Endothelial cell of umbilical vein (primary cell): ENCODE data around the gene PCSK6. TPM values are rescaled to one million over a fixed set of nuclear protein-coding genes. Genes with fewer than 3 reads are reported as not detected.

Experiments
- BruUV-seq: library from RNA; stranded (reverse); fragments of 400-500 nt; replicated peaks from 2 replicates; lab custom pipeline; 2021; lab: Mats Ljungman, UMichigan
- CTCF ChIA-PET: fragments of 300-600, 350-600 bp; sonication (Branson Sonifier 250); formaldehyde crosslinking; loops from one replicate; lab custom pipeline; 2021; ENCODE audit warnings: antibody characterized with exemption, inconsistent platforms; lab: Charles Lee
- POLR2A ChIA-PET: fragments of 300-600, 350-600 bp; sonication (Branson Sonifier 250); formaldehyde crosslinking; loops from one replicate; lab custom pipeline; 2021; ENCODE audit warnings: antibody characterized with exemption, inconsistent platforms; lab: Charles Lee
- DNase-seq: peaks from one replicate; pipeline ENCODE4 v3.0.0-alpha.2; 2011; ENCODE audit warnings: low read depth, low spot score
- FAIRE-seq: peaks from 2 replicates; lab custom pipeline; 2011; peaks lifted over from hg19 to GRCh38; lab: Jason Lieb, UNC
- H2AFZ ChIP-seq: 2 replicates; pipeline ENCODE4 v1.6.0; 2012; ENCODE audit warnings: low read depth, low read length, control low read depth, inconsistent platforms
- H3K27ac ChIP-seq: 2 replicates; pipeline ENCODE4 v1.5.1; 2011; ENCODE audit warnings: low read depth, mild to moderate bottlenecking, control low read depth, low read length, moderate library complexity; ENCODE audit not compliant: insufficient read depth
- H3K27me3 ChIP-seq, 2 experiments: 2 replicates each; pipeline versions ENCODE4 v1.6.0 to v1.6.1; 2011; ENCODE audit warnings: low read length in 2 of 2, mixed read lengths in 1 of 2; ENCODE audit not compliant: control insufficient read depth in 2 of 2, insufficient read depth in 2 of 2
- H3K36me3 ChIP-seq, 2 experiments: 2 replicates in 1 of 2; 3 replicates in 1 of 2; pipeline ENCODE4 v1.5.1; 2011; ENCODE audit warnings: low read length in 2 of 2, mild to moderate bottlenecking in 1 of 2, moderate library complexity in 1 of 2; ENCODE audit not compliant: control insufficient read depth in 2 of 2, insufficient read depth in 2 of 2; ENCODE audit errors: extremely low read depth in 1 of 2
- H3K4me1 ChIP-seq: 3 replicates; pipeline ENCODE4 v1.5.1; 2011; ENCODE audit warnings: mild to moderate bottlenecking, low read length; ENCODE audit not compliant: control insufficient read depth, insufficient read depth; ENCODE audit errors: extremely low read depth
- H3K4me2 ChIP-seq: 2 replicates; pipeline ENCODE4 v1.6.1; 2011; ENCODE audit warnings: low read length, control low read depth, mixed read lengths; ENCODE audit not compliant: insufficient read depth
- H3K4me3 ChIP-seq, 3 experiments: fragments of 200-600 bp in 1 of 3; sonication (generic), shearing (Covaris generic) in 1 of 3; replicated peaks in 1 of 3; 2 replicates each; pipeline ENCODE4 v1.5.1; 2011 to 2016; ENCODE audit warnings: control low read depth in 3 of 3, low read length in 3 of 3, mild to moderate bottlenecking in 2 of 3, inconsistent platforms in 1 of 3, low read depth in 1 of 3, moderate library complexity in 1 of 3; ENCODE audit not compliant: insufficient read depth in 1 of 3
- H3K79me2 ChIP-seq: 2 replicates; pipeline ENCODE4 v1.6.0; 2012; ENCODE audit warnings: low read length, inconsistent platforms; ENCODE audit not compliant: control insufficient read depth, insufficient read depth
- H3K9ac ChIP-seq: replicated peaks from 2 replicates; pipeline ENCODE3; 2011; ENCODE audit warnings: low read length, control low read depth; ENCODE audit not compliant: insufficient read depth; ENCODE audit errors: extremely low read depth
- H3K9me1 ChIP-seq: replicated peaks from 3 replicates; pipeline ENCODE4 v1.6.0; 2011; ENCODE audit warnings: mild to moderate bottlenecking, low read length; ENCODE audit not compliant: control insufficient read depth, insufficient read depth; ENCODE audit errors: extremely low read depth
- H3K9me3 ChIP-seq: replicated peaks from 2 replicates; pipeline ENCODE4 v1.5.1; 2012; ENCODE audit warnings: low read length, inconsistent platforms; ENCODE audit not compliant: control insufficient read depth, insufficient read depth
- H4K20me1 ChIP-seq: replicated peaks from 2 replicates; pipeline ENCODE3; 2011; ENCODE audit warnings: mild to moderate bottlenecking, low read length; ENCODE audit not compliant: control insufficient read depth, insufficient read depth; ENCODE audit errors: extremely low read depth
- EZH2 ChIP-seq: IDR thresholded peaks from 2 replicates; pipeline ENCODE4 v1.6.1; 2012; ENCODE audit warnings: borderline replicate concordance, low read depth, mild to moderate bottlenecking, moderate library complexity, low read length, inconsistent platforms; ENCODE audit not compliant: severe bottlenecking
- FOS ChIP-seq: IDR thresholded peaks from 2 replicates; pipeline ENCODE4 v1.6.1; 2011; ENCODE audit warnings: mild to moderate bottlenecking, low read length, moderate library complexity, borderline replicate concordance; ENCODE audit not compliant: insufficient read depth
- GATA2 ChIP-seq: IDR thresholded peaks from 2 replicates; pipeline ENCODE4 v1.7.0; 2011; ENCODE audit warnings: low read depth, mild to moderate bottlenecking, moderate library complexity, mixed read lengths, low read length; ENCODE audit not compliant: insufficient read length, insufficient read depth
- JUN ChIP-seq: IDR thresholded peaks from 2 replicates; pipeline ENCODE4 v1.6.1; 2011; ENCODE audit warnings: borderline replicate concordance, low read depth; ENCODE audit not compliant: insufficient read length, insufficient read depth
- MYC ChIP-seq: IDR thresholded peaks from one replicate; pipeline ENCODE4 v1.6.1; 2011; ENCODE audit warnings: mild to moderate bottlenecking, low read depth, low read length
- POLR2A ChIP-seq: IDR thresholded peaks from 2 replicates; pipeline ENCODE4 v1.6.1; 2012; ENCODE audit warnings: low read depth, mild to moderate bottlenecking, control low read depth, low read length
- POLR2AphosphoS5 ChIP-seq: IDR thresholded peaks from 2 replicates; pipeline ENCODE4 v1.6.1; 2012; ENCODE audit warnings: low read depth, mild to moderate bottlenecking, control low read depth, low read length, moderate library complexity; ENCODE audit not compliant: insufficient read depth
- dilution Hi-C: fragments of 300-500 bp; cut with MboI; formaldehyde crosslinking; loops from one replicate; pipeline ENCODE4 v1.15.0; 2019; ENCODE audit warnings: low sequenced_read_pairs; ENCODE audit not compliant: extremely low pct_ligation_motif_present
- intact Hi-C: fragments of 100-400 bp; cut with micrococcal nuclease; formaldehyde crosslinking; loops from one replicate; pipeline ENCODE4 v1.10.0; 2022
- polyA plus RNA-seq, 4 experiments: library from polyadenylated mRNA; depleted of rRNA in 3 of 4; stranded (reverse) in 3 of 4; unstranded in 1 of 4; fragments of >200 nt; gene quantifications; 2 replicates each; pipeline versions ENCODE4 v1.2.1 to v1.2.3, GENCODE V29; 2011 to 2012; ENCODE audit warnings: missing spikeins in 1 of 4
- total RNA-seq: library from RNA; stranded (reverse); gene quantifications from 2 replicates; pipeline ENCODE4 v1.2.3, GENCODE V29; 2021
- TF ChIP-seq, protein P1 (sequence below): IDR thresholded peaks from 2 replicates; pipeline ENCODE4 v1.6.1; 2011; ENCODE audit not compliant: insufficient read depth, insufficient read length
- TF ChIP-seq, protein P2 (sequence below), 2 donors: IDR thresholded peaks; 1 replicate in 1 of 2; 2 replicates in 1 of 2; pipeline ENCODE4 v1.5.1; 2011; ENCODE audit warnings: low read length in 2 of 2, mild to moderate bottlenecking in 2 of 2, moderate library complexity in 2 of 2, control low read depth in 1 of 2, inconsistent platforms in 1 of 2, low read depth in 1 of 2; ENCODE audit not compliant: insufficient read depth in 1 of 2; ENCODE audit errors: extremely low read depth in 1 of 2

PCSK6 gene
- total and polyA plus RNA-seq, 2 donors (not counting 3 experiments of a cell fraction or from before 2014, with no cell fraction given) = 0.18 to 0.69 TPM

DNA sequence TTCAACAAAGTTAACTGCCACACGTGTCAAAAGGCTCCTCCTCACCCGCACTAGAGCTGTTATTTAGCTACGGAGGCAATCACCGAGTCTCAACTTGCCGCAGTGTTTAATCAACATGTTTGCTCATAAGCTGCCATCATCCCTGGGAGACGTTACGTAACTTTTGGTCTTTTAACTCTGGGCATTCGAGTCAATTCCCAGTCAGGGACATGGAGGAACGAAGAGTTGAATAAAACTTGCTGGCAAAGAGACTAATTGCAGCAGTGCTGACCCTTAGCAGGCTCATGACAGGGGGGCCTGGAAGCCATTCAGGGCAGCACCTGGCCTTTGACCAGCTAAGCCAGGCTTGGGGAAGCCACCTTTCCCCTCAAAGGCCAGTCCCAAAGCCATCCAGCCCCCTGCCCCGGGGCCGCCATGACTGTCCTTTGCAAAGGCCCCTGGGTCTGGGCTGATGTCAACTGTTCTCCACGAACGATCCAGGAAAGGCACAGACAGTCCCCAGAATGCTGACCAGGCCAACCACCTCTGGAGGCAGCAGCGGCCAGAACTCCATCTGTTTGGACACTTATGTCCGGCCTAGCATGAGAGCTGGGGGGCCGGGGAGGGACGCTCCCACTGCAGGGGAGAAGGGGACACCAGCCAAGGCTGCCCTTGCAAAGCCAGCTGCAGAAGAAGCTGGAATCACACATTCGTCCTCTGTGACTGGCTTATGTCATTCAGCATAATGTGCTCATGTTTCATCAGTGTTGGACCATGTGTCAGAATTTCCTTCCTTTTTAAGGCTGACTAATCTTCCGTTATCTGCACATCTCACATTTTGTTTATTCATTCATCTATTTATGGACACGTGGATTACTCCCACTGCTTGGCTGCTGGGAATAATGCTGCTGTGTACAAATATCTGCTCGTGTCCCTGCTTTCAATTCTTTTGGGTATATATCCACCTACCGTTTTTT lies 43.7 kb downstream of the PCSK6 start:
- H2AFZ ChIP-seq = peak overlapping the region; percentile 42
- H3K9me1 ChIP-seq = no peaks in the 10 kb centered on the region
- ChIA-PET POLR2A (no interaction called here), CTCF (interaction anchor here (0.9 to 1.9 kb wide), 2 partner anchors 56 to 196 kb away, joined by 4 to 14 read pairs; no protein-coding TSS in a partner anchor)
- peaks cover 0 to 5% of the 10 kb centered on the region in 2 experiments for H3K27me3 ChIP-seq
- TSS peak; percentile 45 for BruUV-seq
- FAIRE-seq = peak; percentile 98
- peak overlapping the region; percentile 70 for H3K4me2 ChIP-seq
- peaks cover 18% of the 10 kb centered on the region for H3K4me1 ChIP-seq
- no peaks in the 10 kb centered on the region for H3K36me3 ChIP-seq
- peak overlapping the region; percentile 59 for H3K9ac ChIP-seq
- no peaks in the 10 kb centered on the region for H3K9me3 ChIP-seq
- peak; percentile 95 for TF ChIP-seq FOS
- TF ChIP-seq, protein P1, sequence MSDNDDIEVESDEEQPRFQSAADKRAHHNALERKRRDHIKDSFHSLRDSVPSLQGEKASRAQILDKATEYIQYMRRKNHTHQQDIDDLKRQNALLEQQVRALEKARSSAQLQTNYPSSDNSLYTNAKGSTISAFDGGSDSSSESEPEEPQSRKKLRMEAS = peak; percentile 81
- TF ChIP-seq POLR2AphosphoS5 = peak; percentile 86
- peak; percentile 52 for TF ChIP-seq MYC
- TF ChIP-seq GATA2 = peak; percentile 99
- no peak for TF ChIP-seq EZH2
- TF ChIP-seq JUN = peak; percentile 100
- peak; percentile 47 for TF ChIP-seq POLR2A
- TF ChIP-seq, protein P2, sequence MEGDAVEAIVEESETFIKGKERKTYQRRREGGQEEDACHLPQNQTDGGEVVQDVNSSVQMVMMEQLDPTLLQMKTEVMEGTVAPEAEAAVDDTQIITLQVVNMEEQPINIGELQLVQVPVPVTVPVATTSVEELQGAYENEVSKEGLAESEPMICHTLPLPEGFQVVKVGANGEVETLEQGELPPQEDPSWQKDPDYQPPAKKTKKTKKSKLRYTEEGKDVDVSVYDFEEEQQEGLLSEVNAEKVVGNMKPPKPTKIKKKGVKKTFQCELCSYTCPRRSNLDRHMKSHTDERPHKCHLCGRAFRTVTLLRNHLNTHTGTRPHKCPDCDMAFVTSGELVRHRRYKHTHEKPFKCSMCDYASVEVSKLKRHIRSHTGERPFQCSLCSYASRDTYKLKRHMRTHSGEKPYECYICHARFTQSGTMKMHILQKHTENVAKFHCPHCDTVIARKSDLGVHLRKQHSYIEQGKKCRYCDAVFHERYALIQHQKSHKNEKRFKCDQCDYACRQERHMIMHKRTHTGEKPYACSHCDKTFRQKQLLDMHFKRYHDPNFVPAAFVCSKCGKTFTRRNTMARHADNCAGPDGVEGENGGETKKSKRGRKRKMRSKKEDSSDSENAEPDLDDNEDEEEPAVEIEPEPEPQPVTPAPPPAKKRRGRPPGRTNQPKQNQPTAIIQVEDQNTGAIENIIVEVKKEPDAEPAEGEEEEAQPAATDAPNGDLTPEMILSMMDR (IDR thresholded peaks at IDR 0.05; ENCODE audit: extremely low read depth in 1 of 2, insufficient read depth in 1 of 2, low read depth in 1 of 2, low read length in 2 of 2) = no peak
- intact Hi-C loops = loop anchor here (1.0 to 5.0 kb wide), 4 partner anchors 41 to 196 kb away; partner anchors contain the start of genes PCSK6 and SNRPA1
- H3K27ac ChIP-seq = peak overlapping the region; percentile 87
- no peaks in the 10 kb centered on the region for H3K79me2 ChIP-seq
- H4K20me1 ChIP-seq = no peaks in the 10 kb centered on the region
- dilution Hi-C loops = no loop called here
- H3K4me3 ChIP-seq = no peak overlapping the region
- DNase-seq = peak; percentile 92
